Neural cell (in vitro differentiated cells): Measurements from ENCODE around the gene FRAT2. TPM values are rescaled to one million over a fixed set of nuclear protein-coding genes. Genes with fewer than 3 reads are reported as not detected.

Source experiments
- H2AFZ ChIP-seq: fragments of 200-600, 300-800 bp; sonication (generic), shearing (Covaris generic); 2 replicates; pipeline ENCODE4 v1.6.0; 2014; ENCODE audit warnings: low read depth, mild to moderate bottlenecking, antibody characterized with exemption, low read length, moderate library complexity
- H3F3A ChIP-seq: fragments of 200-600 bp; shearing (Covaris generic); 2 replicates; pipeline ENCODE4 v1.6.1; 2016; ENCODE audit warnings: mild to moderate bottlenecking, moderate library complexity, mixed read lengths, antibody characterized with exemption, low read length; ENCODE audit not compliant: insufficient read depth, poor library complexity, severe bottlenecking
- H3K27ac ChIP-seq: fragments of 200-600, 300-800 bp; sonication (generic), shearing (Covaris generic); 2 replicates; pipeline ENCODE4 v1.5.1; 2014; ENCODE audit warnings: mild to moderate bottlenecking, low read length, moderate library complexity
- H3K27me3 ChIP-seq: fragments of 300-800, 200-600 bp; sonication (generic), shearing (Covaris generic); 2 replicates; pipeline ENCODE4 v1.6.0; 2014; ENCODE audit warnings: mild to moderate bottlenecking, low read depth, low read length, moderate library complexity; ENCODE audit not compliant: insufficient read depth
- H3K36me3 ChIP-seq: fragments of 300-800, 200-600 bp; sonication (generic), shearing (Covaris generic); 2 replicates; pipeline ENCODE4 v1.5.1; 2014; ENCODE audit warnings: mild to moderate bottlenecking, antibody characterized with exemption, low read length, moderate library complexity; ENCODE audit not compliant: insufficient read depth
- H3K4me2 ChIP-seq: fragments of 300-800, 200-600 bp; sonication (generic), shearing (Covaris generic); 2 replicates; pipeline ENCODE4 v1.6.0; 2014; ENCODE audit warnings: mild to moderate bottlenecking, low read length
- H3K4me3 ChIP-seq: fragments of 300-800, 200-600 bp; sonication (generic), shearing (Covaris generic); 2 replicates; pipeline ENCODE4 v1.5.1; 2014; ENCODE audit warnings: mild to moderate bottlenecking, low read length, moderate library complexity
- H3K79me2 ChIP-seq: fragments of 200-600 bp; shearing (Covaris generic); replicated peaks from 2 replicates; pipeline ENCODE4 v1.6.0; 2014; ENCODE audit warnings: mild to moderate bottlenecking, low read length, moderate library complexity; ENCODE audit not compliant: insufficient read depth
- H3K9ac ChIP-seq: fragments of 300-800, 200-600 bp; sonication (generic), shearing (Covaris generic); 2 replicates; pipeline ENCODE4 v1.6.1; 2016; ENCODE audit warnings: mild to moderate bottlenecking, low read length, mixed read lengths
- H3K9me2 ChIP-seq: fragments of 200-600 bp; shearing (Covaris generic); 2 replicates; pipeline ENCODE4 v1.6.1; 2016; ENCODE audit warnings: mild to moderate bottlenecking, low read length, mixed read lengths; ENCODE audit not compliant: insufficient read depth
- H3K9me3 ChIP-seq: fragments of 200-600, 300-800 bp; sonication (generic), shearing (Covaris generic); 2 replicates; pipeline ENCODE4 v1.6.1; 2016; ENCODE audit warnings: mild to moderate bottlenecking, mixed run types, low read length, moderate library complexity, mixed read lengths
- H4K20me1 ChIP-seq: fragments of 200-600 bp; shearing (Covaris generic); 2 replicates; pipeline ENCODE4 v1.6.1; 2016; ENCODE audit warnings: mild to moderate bottlenecking, mixed run types; ENCODE audit not compliant: insufficient read depth
- CTCF ChIP-seq: fragments of 450-650 bp; IDR thresholded peaks from 2 replicates; pipeline ENCODE4 v1.5.1; 2014; ENCODE audit warnings: antibody characterized with exemption, mild to moderate bottlenecking, moderate library complexity; ENCODE audit not compliant: poor library complexity, severe bottlenecking
- EP300 ChIP-seq: fragments of 450-650 bp; conservative IDR thresholded peaks from 2 replicates; pipeline ENCODE4 v1.6.1; 2014; ENCODE audit warnings: antibody characterized with exemption, mild to moderate bottlenecking, moderate library complexity; ENCODE audit not compliant: poor library complexity, severe bottlenecking
- EZH2 ChIP-seq: fragments of 200-600, 300-800 bp; shearing (Covaris generic), sonication (generic); IDR thresholded peaks from 2 replicates; pipeline ENCODE4 v1.6.1; 2014; ENCODE audit warnings: antibody characterized with exemption, low read length, borderline replicate concordance, mild to moderate bottlenecking; ENCODE audit not compliant: insufficient read depth, poor library complexity, severe bottlenecking
- MXI1 ChIP-seq: fragments of 450-650 bp; conservative IDR thresholded peaks from 2 replicates; pipeline ENCODE4 v1.6.1; 2014; ENCODE audit warnings: antibody characterized with exemption, mild to moderate bottlenecking; ENCODE audit not compliant: poor library complexity, severe bottlenecking
- POLR2AphosphoS5 ChIP-seq: IDR thresholded peaks from 2 replicates; pipeline ENCODE4 v1.6.1; 2012
- RAD21 ChIP-seq: fragments of 450-650 bp; conservative IDR thresholded peaks from 2 replicates; pipeline ENCODE4 v1.6.1; 2014; ENCODE audit warnings: antibody characterized with exemption, mild to moderate bottlenecking, moderate library complexity
- SMC3 ChIP-seq: fragments of 450-650 bp; conservative IDR thresholded peaks from 2 replicates; pipeline ENCODE4 v1.6.1; 2014; ENCODE audit warnings: antibody characterized with exemption, mild to moderate bottlenecking, moderate library complexity; ENCODE audit not compliant: poor library complexity
- TAF1 ChIP-seq: IDR thresholded peaks from 2 replicates; pipeline ENCODE4 v1.6.1; 2012; ENCODE audit warnings: low read depth
- polyA plus RNA-seq: library from polyadenylated mRNA; depleted of rRNA; stranded (reverse); fragments of >200 nt; gene quantifications from 2 replicates; pipeline ENCODE4 v1.2.3, GENCODE V29; 2014
- TF ChIP-seq, protein P1 (sequence below): IDR thresholded peaks from 2 replicates; pipeline ENCODE4 v1.6.1; 2012; ENCODE audit warnings: borderline replicate concordance

The FRAT2 gene
- polyA plus RNA-seq, 1 donor from 2014 or later = 18.5 TPM

- H3K9me2 ChIP-seq = no peaks in the 10 kb centered on the region
- H2AFZ ChIP-seq = no peak overlapping the region
- no peak overlapping the region for H3K9ac ChIP-seq
Observed at GRCh38 chr10:97302088-97302791, 32.3 kb downstream of the FRAT2 start.

DNA sequence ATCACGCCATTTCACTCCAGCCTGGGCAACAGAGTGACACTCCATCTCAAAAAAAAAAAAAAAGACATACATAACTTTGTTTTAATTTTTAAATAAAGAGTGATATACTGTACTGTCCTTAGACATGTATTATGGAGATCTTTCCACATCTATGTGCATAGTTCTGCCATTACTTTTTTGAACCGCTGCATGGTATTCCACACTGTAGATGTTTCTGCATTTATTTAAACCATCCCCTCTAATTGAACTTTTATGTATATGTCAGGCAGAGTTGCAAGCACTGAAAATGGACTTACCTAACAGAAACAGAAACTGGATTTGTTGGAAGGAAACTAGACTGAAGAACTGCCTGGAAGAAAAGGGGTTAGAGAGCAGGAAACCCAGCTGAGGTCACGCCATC is 33.5 kb downstream of the FRAT2 start:
- Histone ChIP-seq H3K27me3 (no peaks in the 10 kb centered on the region), H2AFZ (no peak overlapping the region), H4K20me1 (no peaks in the 10 kb centered on the region), H3K79me2 (no peaks in the 10 kb centered on the region), H3K9ac (no peak overlapping the region), H3K9me3 (no peaks in the 10 kb centered on the region), H3K4me2 (no peak overlapping the region), H3K27ac (no peak overlapping the region), H3F3A (no peaks in the 10 kb centered on the region), H3K4me3 (no peak overlapping the region), H3K36me3 (no peaks in the 10 kb centered on the region), H3K9me2 (no peaks in the 10 kb centered on the region)
- TF ChIP-seq TAF1 (no peak), EP300 (no peak), EZH2 (no peak), RAD21 (no peak), MXI1 (no peak), SMC3 (no peak), POLR2AphosphoS5 (no peak)
- TF ChIP-seq, protein P1, sequence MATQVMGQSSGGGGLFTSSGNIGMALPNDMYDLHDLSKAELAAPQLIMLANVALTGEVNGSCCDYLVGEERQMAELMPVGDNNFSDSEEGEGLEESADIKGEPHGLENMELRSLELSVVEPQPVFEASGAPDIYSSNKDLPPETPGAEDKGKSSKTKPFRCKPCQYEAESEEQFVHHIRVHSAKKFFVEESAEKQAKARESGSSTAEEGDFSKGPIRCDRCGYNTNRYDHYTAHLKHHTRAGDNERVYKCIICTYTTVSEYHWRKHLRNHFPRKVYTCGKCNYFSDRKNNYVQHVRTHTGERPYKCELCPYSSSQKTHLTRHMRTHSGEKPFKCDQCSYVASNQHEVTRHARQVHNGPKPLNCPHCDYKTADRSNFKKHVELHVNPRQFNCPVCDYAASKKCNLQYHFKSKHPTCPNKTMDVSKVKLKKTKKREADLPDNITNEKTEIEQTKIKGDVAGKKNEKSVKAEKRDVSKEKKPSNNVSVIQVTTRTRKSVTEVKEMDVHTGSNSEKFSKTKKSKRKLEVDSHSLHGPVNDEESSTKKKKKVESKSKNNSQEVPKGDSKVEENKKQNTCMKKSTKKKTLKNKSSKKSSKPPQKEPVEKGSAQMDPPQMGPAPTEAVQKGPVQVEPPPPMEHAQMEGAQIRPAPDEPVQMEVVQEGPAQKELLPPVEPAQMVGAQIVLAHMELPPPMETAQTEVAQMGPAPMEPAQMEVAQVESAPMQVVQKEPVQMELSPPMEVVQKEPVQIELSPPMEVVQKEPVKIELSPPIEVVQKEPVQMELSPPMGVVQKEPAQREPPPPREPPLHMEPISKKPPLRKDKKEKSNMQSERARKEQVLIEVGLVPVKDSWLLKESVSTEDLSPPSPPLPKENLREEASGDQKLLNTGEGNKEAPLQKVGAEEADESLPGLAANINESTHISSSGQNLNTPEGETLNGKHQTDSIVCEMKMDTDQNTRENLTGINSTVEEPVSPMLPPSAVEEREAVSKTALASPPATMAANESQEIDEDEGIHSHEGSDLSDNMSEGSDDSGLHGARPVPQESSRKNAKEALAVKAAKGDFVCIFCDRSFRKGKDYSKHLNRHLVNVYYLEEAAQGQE = no peak

More at GRCh38 chr10:97302088-97302791, 32.3 kb downstream of the FRAT2 start:
- no peaks in the 10 kb centered on the region for H3K79me2 ChIP-seq
- H4K20me1 ChIP-seq = no peaks in the 10 kb centered on the region
- H3K27ac ChIP-seq = no peak overlapping the region
- no peak overlapping the region for H3K4me3 ChIP-seq
- H3K27me3 ChIP-seq = no peaks in the 10 kb centered on the region
- no peaks in the 10 kb centered on the region for H3F3A ChIP-seq
- H3K36me3 ChIP-seq = no peaks in the 10 kb centered on the region
- H3K4me2 ChIP-seq = no peak overlapping the region
- no peaks in the 10 kb centered on the region for H3K9me3 ChIP-seq
- TF ChIP-seq MXI1 (no peak), RAD21 (no peak), SMC3 (no peak), CTCF (no peak), EZH2 (no peak), EP300 (no peak), TAF1 (no peak), POLR2AphosphoS5 (no peak)
- TF ChIP-seq, protein P1 = no peak
